Measurements from ENCODE around the gene ANKRD6. TPM values are rescaled to one million over a fixed set of nuclear protein-coding genes. Genes with fewer than 3 reads are reported as not detected.
A peak's percentile ranks its signal among the peaks of the same experiment; 100 is the strongest.

The ANKRD6 gene
- total RNA-seq, 1 experiment from 2014 or later: 5.6 TPM

- no peak for TF ChIP-seq CTCF (conservative IDR thresholded peaks at IDR 0.05)
- H3K27me3 Mint-ChIP-seq (ENCODE audit: low read depth): no peaks in the 10 kb centered on the region; the same call in 1 of the 2 replicates
- Histone ChIP-seq H4K5ac (ENCODE audit: insufficient read length, low read depth, low read length) (no peak overlapping the region), H4K20me1 (ENCODE audit: control insufficient read depth, insufficient read depth, insufficient read length) (no peaks in the 10 kb centered on the region), H3K14ac (ENCODE audit: insufficient read depth, low read length) (peak overlapping the region; percentile 77; the same call in 1 of the 2 replicates), H3K23me2 (ENCODE audit: insufficient read length, low read depth, low read length, poor library complexity, severe bottlenecking) (no peaks in the 10 kb centered on the region), H3K4me2 (ENCODE audit: insufficient read depth, insufficient read length, low read length) (no peak overlapping the region), H3K4me1 (ENCODE audit: insufficient read depth, low read length) (no peaks in the 10 kb centered on the region; the same call in 1 of the 2 replicates), H3K79me2 (ENCODE audit: insufficient read depth, low read length) (no peaks in the 10 kb centered on the region), H2AFZ (ENCODE audit: low read length) (no peak overlapping the region), H2BK15ac (ENCODE audit: low read depth, low read length) (no peak overlapping the region), H3K23ac (ENCODE audit: insufficient read length, low read depth, low read length) (no peak overlapping the region), H3K18ac (ENCODE audit: insufficient read length, low read depth, low read length) (peak overlapping the region; percentile 25), H3K27me3 (ENCODE audit: insufficient read depth, low read length) (no peaks in the 10 kb centered on the region), H3K27ac (ENCODE audit: insufficient read length, low read depth, low read length) (no peak overlapping the region), H3K9me3 (ENCODE audit: control insufficient read depth, low read depth, low read length) (no peaks in the 10 kb centered on the region), H3K79me1 (ENCODE audit: insufficient read depth, low read depth, low read length, poor library complexity, severe bottlenecking) (no peaks in the 10 kb centered on the region), H2BK5ac (ENCODE audit: insufficient read length, low read length) (no peak overlapping the region), H3K4ac (ENCODE audit: low read depth, low read length) (no peak overlapping the region), H3K56ac (ENCODE audit: insufficient read length, low read depth, low read length) (no peak overlapping the region), H4K8ac (replicated peaks; ENCODE audit: insufficient read length, low read depth, low read length) (no peak overlapping the region), H2BK120ac (ENCODE audit: low read depth, low read length, poor library complexity, severe bottlenecking) (no peak overlapping the region), H3K9ac (ENCODE audit: extremely low read depth, insufficient read length, low read length) (no peak overlapping the region), H2AK5ac (ENCODE audit: insufficient read length, low read length) (no peak overlapping the region), H4K91ac (ENCODE audit: insufficient read length, low read depth, low read length) (no peak overlapping the region), H3T11ph (ENCODE audit: low read length) (no peak overlapping the region), H2BK12ac (ENCODE audit: insufficient read length, low read depth, low read length) (no peak overlapping the region), H2BK20ac (ENCODE audit: low read depth, low read length, poor library complexity, severe bottlenecking) (no peak overlapping the region)
- H3K9me3 Mint-ChIP-seq: no peaks in the 10 kb centered on the region
- WGBS (ENCODE audit: extremely low coverage, insufficient read length, low lambda C conversion rate): no CpG with 5 or more reads among the region's 7 CpGs
- peaks cover 38 to 54% of the 10 kb centered on the region in 2 experiments for H3K4me1 Mint-ChIP-seq
- peak overlapping the region in 1 of 2 experiments; percentile 8; a peak in 1 of 5 replicates for H3K4me3 Mint-ChIP-seq
- H3K27ac Mint-ChIP-seq: peak overlapping the region; percentile 68 to 81 (median 68); a peak in 5 of 7 replicates
- H3K36me3 Mint-ChIP-seq (ENCODE audit: insufficient read depth in 1 of 3, low read depth in 3 of 3): no peaks in the 10 kb centered on the region
- no peak for DNase-seq
Measured at GRCh38 chr6:89492025-89492640, 59.2 kb downstream of the ANKRD6 start.
